ENCODE measurements around the gene PLLP.

GRCh38 chr16:57325458-57325857 is 41.0 kb upstream of the PLLP start:
- TF ChIP-seq CTCF (conservative IDR thresholded peaks at IDR 0.05; ENCODE audit: low read depth in 2 of 2) (no peak), EZH2 (IDR thresholded peaks at IDR 0.05; ENCODE audit: low read depth, unreplicated experiment) (no peak), REST (IDR thresholded peaks at IDR 0.05; ENCODE audit: unreplicated experiment) (no peak), EZH2phosphoT487 (IDR thresholded peaks at IDR 0.05; ENCODE audit: unreplicated experiment) (no peak), POLR2AphosphoS5 (IDR thresholded peaks at IDR 0.05; ENCODE audit: low read depth) (no peak), CREB1 (CRISPR knock-in tag; IDR thresholded peaks at IDR 0.05; ENCODE audit: low read depth) (no peak), ZNF462 (CRISPR knock-in tag; IDR thresholded peaks at IDR 0.05) (no peak), JUNB (IDR thresholded peaks at IDR 0.05; ENCODE audit: unreplicated experiment) (no peak), STAT1 (IDR thresholded peaks at IDR 0.05; ENCODE audit: unreplicated experiment) (no peak), ETS1 (IDR thresholded peaks at IDR 0.05) (no peak)

Data from GM23338 (cell line).